GM12872 (cell line): ENCODE results near the gene ENOX1.

ENCODE experiments used
- CTCF ChIP-seq: IDR thresholded peaks from 3 replicates; pipeline ENCODE4 v1.5.1; 2011; ENCODE audit warnings: low read depth, mild to moderate bottlenecking, low read length, moderate library complexity; ENCODE audit not compliant: insufficient read depth

ENOX1 gene

GRCh38 chr13:43661161-43661830, 125.5 kb downstream of the ENOX1 start:
- no peak for TF ChIP-seq CTCF

GRCh38 chr13:43657485-43657884, 129.3 kb downstream of the ENOX1 start:
- TF ChIP-seq CTCF, result no peak

- no peak for TF ChIP-seq CTCF
These were observed 132.8 kb downstream of the ENOX1 start for GRCh38 chr13:43653980-43654379.

- no peak for TF ChIP-seq CTCF
These were observed 133.4 kb downstream of the ENOX1 start for GRCh38 chr13:43653395-43653794.

GRCh38 chr13:43652760-43653159, 134.0 kb downstream of the ENOX1 start:
- no peak for TF ChIP-seq CTCF

GRCh38 chr13:43650882-43651281, 135.9 kb downstream of the ENOX1 start:
- TF ChIP-seq CTCF, result no peak

- no peak for TF ChIP-seq CTCF
These were observed 138.0 kb downstream of the ENOX1 start for GRCh38 chr13:43648733-43649132.

GRCh38 chr13:43647471-43647870, 139.3 kb downstream of the ENOX1 start:
- TF ChIP-seq CTCF, result no peak
